ENCODE measurements around the gene FBXO42.
A peak's percentile ranks its signal among the peaks of the same experiment; 100 is the strongest.

The FBXO42 gene
- total RNA-seq = 38.1 to 66.0 reads per million in 2 experiments

DNA sequence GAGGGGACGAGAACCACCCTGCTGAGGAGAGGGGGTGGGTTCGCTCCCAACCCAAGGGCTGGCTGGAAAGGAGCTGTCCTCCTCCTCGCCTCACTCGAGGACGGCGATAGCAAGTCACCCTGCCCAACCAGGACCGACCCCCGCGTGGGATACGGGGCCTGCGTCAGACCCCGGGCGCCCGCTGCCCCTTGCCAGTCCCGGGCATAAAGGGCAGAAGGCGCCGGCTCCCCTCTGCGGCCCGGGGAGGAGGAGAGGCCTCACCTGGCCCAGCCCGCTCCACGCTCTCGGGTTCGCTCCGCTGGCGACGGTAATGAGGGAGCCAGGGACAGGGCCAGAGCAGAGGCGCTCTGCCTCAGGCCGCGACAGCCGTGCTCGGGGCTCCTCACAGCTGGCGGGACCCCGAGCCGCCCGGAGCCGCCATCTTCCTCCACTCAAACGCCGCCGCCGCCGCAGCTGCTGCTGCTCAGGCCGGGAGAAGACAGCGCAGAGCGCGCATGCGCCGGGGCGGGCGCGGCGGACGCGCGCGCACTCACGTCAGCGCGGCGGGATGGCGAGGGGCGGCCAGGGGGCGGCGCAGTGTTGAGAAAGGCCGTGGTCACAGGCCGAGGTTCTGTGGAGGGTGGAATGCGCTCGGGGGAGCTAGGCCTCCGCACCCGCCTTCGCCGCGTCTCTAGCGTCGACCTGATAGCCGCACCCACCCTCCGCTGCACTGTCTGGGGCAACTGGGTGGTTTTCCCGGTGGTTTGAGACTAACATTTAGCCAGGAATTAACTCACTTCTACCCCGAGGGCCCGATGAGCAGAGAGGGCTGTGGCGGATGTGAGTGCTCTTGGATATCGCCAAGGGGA is at the start of gene FBXO42:
Gene FBXO42, minus strand, starts transcription at position 487 of the 848 bp plus-strand sequence. CDS start 37,062 bp downstream, outside the sequence.
- DNase-seq (ENCODE audit: low read depth) = peak; percentile 86

DNA sequence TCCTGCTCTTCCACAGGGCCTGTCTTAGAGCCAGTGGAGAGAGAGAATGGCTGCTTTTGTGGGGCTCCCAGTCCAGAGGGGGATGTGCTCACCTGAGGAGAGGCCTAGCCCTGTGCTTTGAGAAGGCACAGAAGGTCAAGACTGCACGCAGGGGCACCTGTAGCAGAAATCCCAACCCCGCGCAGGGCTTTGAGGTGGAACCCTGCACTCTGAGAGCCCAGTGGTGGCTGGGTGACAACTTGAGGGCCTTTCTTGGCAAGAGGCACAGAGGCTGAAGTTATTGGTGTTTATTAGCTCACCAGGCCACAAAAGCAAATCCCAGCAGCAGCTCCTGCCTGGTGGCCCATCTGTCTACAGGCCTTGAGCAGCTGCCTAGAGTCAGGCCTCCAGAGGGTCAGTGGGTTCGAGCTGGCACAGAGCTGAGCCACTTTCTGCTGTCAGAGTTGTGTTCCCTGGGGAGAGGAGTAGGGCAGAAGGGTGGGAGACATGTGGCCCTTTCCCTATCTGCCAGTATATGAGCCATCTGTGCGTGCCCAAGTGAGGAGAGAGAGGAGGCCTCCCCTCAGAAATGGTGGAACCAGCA is 46.2 kb upstream of the FBXO42 start:
- DNase-seq (ENCODE audit: low read depth) = no peak

DNA sequence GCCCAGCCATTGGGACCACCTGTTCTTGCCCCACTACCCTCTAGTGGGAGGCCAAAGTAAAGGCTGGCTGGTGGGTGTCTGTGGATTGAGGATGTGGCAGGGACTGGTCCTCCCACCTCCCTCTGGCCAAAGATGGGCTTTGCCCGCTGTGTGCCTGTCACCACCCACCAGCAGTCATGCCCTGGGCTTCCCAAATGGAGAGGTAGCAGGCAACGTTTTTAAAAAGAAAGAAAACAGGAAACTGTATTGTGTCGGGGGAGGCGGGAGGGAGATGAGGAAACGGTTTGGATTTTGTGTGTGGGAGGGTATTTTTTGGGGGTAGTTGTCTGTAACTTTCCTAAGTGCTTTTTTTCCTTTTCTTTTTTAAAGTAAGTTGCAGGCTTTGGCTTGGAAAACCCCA is 44.8 kb upstream of the FBXO42 start:
- DNase-seq (ENCODE audit: low read depth) = no peak

DNA sequence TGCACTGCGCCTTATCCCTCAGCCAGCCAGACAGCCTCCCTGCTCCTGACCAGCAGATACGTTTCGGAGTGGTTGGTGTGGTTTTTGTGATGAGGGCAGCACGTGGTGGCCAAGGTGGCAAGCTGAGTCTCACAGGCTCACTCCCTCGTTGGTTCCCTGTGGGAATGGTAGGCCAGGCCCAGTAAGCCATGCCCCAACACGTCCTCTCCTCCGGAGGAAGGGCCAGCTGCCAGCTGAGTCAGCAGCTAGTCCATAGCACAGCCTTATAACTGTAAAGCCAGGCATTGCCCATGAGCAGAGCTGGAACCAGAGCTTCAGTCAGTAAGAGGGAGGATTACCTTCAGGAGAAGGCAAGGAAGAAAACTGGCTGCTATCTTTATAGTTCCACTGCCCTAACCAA is 44.3 kb upstream of the FBXO42 start:
- no peak for DNase-seq (ENCODE audit: low read depth)

DNA sequence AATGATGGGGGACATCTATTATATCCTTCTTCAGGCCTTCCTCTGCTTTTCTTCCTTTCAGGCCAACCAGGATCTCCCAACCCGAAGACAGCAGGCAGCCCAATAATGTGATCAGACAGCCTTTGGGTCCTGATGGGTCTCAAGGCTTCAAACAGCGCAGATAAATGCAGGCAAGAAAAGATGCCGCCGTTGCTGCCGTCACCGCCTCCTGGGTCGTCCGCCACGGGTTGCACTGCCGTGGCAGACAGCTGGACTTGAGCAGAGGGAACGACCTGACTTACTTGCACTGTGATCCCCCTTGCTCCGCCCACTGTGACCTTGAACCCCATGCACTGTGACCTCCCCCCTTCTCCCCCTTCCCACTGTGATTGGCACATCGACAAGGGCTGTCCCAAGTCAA is 42.7 kb upstream of the FBXO42 start:
- no peak for DNase-seq (ENCODE audit: low read depth)

DNA sequence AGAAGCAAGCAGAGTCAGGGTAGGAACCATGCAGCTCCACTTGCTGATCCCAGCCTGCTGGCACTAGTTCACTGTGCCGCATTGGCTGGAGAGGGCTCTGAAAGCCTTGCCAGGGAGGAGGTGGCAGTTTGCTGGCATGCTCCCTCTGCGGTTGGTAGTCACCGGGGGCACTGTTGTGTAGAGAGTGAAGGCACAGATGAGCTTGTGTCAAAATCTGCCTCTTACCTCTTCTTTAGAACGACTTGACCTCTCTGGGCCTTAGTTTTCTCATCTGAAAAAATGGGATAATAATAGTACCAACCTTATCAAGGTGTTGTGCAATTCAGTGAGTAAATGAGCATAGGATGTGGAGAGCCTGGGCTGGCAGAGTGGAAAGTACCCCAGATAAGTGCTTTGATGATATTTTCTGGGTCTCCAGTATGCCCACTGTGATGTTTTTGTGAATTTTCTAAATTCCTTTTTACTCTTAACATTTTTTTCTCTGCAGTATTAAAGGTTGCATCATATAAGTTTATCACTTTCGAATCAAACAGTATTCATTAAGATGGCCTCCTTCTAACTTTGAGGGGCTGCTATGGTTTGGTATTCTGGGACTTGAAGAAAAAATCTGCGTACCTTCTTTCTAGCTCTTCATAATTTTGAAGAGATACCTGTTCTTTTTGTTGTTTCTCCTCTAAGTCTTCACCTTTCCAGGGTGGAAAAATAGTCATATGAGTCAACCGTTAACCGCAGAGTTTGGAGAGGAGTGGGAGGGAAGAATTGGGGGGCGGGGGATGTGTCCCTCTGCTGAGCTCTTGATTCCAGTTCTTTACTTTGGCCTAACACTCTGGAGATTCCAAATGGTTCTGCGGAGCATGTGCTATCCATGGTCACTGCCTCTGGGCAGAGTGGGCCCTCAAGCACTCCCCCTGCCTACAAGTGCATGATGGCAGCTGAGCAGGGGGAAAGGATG is 41.6 kb upstream of the FBXO42 start:
- no peak for DNase-seq (ENCODE audit: low read depth)

DNA sequence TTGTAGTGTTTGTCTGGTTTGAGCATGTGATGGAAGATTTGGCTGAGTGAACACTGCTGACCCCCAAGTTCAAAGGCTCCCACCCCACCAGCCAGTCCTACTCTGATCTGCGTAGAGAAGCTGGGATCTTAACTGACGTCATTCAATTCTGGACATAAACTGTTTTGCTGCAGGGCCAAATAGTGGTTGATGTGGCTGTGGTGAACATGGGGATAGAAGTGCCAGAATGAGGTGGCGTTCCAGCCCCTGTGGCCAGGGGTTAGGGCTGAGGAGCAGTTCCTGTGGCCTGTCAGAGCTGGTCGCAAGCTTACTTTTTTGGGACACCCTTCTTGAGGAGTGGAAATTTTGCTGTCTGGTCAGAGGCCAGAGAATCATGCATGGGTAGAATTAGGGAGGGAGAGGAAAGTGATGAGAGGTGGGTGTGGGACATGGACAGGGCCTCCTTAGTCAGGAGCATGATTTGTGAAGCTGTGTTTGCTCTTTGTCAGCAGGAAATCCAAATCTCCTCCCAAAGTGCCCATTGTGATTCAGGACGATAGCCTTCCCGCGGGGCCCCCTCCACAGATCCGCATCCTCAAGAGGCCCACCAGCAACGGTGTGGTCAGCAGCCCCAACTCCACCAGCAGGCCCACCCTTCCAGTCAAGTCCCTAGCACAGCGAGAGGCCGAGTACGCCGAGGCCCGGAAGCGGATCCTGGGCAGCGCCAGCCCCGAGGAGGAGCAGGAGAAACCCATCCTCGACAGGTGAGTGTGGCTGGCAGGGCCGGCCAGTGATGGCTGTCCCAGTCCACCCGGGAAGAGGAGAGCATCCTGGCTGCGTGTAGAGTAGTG is 40.7 kb upstream of the FBXO42 start:
- DNase-seq (ENCODE audit: low read depth) = no peak

DNA sequence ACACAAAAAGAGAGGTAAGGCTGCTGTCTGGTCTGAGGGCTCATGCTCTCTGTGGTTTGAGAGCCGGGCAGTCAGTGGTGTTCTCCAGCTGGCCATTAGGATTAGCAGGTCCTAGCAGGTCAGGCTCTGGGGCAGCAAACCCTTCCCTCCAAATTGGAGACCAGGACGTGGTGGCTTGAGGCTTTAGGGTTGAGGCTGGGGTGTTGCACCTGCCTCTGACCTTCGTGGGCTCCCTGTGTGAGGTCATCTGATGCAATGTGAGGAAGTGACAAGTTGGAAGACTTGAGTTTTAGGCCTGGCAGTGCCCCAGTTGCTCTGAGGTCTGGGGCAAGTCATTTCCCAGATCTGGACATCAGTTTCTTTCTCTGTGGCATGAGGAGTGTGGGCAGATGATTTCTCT is 39.1 kb upstream of the FBXO42 start:
- DNase-seq (ENCODE audit: low read depth) = no peak

DNA sequence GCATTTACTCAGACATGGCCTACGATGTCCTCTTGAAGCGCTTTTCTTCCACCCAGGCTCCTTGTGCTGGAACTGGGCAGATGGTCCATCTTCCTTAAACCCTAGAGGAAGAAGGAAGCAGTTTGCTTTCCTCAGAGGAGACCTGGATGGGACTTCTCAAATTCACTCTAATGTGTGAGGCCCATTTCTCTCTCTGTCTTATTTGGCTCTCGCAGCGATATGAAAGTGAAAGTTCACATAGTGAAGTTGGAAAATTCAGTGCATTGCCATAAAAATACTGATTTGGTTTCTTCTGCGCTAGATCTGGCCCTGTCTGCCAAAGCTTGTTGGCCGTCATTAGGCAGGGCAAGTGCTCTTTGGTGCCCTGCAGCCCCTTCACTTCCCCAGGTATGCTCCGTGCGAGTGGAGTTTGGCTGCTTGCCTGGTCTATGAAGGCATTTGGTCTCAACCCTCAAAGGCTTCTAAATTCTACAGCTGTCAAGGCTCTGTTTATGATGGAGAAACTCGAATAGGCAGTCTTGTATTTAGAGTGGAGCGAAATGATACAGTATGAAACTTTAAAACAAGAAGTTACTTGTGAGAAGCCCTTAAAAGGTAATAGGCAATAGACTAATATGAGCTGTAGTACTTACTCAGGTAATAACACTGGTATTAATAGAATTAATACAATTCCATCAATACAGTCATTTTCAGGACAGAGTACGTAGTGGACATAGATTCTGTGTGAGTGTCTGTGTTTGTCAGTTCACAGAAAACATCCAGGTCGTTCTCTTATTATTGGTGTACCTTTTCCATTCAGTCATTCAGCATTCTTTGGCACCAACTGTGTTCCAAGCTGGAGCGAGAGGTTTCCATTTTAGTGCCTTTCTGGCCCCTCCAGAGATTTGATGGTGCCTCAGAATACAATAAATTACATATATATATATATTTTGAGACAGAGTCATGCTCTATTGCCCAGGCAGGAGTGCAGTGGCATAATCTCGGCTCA is 35.2 kb upstream of the FBXO42 start:
- DNase-seq (ENCODE audit: low read depth) = no peak

DNA sequence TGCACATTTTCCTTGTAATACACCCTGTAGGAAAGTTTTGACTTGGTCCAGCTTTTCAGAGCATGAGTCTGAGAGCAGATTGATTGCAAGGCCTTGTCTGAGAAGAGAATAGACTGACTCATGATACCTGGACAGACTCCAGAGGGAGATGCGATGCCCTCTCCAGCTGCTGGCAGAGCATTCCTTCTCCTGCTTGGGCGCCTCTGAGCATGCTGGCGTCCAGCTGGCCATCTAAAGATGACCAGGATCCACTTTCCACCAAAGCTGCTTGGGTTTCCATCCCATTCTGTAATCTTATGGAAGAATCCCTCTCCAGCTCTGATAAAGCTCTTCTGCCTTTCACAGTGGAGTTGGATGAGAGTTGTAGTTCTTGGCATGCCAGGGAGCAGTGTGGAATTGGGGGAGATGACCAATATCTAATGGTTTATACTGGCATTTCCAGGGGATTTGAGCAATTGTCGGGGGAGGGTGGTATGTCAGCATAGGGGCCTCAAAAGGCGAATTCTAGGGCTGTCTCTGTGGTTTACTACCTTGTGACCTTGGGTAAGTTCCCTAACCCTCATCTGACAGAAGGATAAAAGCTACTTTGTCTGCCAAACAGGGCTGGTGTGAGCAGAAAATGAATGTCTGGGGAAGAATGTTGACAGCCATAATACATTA is 34.3 kb upstream of the FBXO42 start:
- no peak for DNase-seq (ENCODE audit: low read depth)

DNA sequence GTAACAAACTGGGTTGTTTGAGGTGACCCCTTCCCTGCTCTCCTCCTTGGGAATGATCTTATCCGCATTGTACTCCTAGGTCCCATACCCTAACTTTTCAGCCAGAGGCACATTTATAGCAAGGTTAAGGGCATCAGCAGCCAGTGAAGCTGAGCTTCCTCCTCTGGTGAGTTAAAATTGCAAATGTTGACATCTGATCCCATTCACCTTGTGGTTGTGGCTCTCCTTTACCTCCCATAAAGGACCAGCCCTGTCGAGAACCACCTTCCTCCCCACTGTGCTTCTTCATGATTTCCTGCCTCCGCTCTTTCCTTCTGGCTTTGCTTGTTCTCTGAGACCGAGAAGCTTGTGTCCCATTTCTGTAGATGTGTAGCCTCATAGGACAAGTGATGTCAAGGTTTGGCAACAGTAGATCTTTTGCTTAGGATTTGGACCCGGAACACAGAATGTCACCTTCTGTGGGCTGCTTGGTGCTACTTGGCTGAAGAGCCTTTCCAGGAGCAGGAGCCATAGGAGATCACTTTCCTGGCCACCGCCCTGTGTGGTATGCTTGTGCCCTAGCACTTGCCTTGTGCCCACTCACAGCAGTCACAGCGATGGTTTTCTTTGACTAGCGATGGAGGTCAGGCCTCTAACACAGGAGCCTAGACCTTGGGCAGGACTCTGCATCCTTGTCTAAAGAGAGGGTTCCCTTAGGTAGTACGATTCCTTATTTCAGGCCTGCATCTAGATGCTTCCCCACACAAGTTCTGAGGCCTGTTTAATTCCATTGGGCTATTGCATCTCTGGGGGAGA is 33.6 kb upstream of the FBXO42 start:
- no peak for DNase-seq (ENCODE audit: low read depth)

DNA sequence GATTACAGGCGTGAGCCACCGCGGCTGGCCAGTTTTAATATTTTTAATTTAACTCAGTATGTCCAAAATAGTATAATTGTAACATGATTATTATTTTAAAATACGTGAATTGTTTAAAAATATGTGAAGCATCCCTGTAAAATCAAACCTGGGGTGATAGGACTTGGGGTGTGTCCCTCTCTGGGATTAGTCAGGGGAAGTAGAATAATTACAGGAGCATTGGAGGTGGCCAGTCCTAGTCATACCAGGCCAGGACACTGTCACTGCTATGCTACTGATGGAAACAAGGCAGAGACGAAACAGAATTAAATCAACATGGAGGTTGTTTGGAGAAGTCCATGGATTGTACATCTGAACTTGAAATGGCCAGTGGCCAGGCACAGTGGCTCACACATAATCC is 31.6 kb upstream of the FBXO42 start:
- no peak for DNase-seq (ENCODE audit: low read depth)

DNA sequence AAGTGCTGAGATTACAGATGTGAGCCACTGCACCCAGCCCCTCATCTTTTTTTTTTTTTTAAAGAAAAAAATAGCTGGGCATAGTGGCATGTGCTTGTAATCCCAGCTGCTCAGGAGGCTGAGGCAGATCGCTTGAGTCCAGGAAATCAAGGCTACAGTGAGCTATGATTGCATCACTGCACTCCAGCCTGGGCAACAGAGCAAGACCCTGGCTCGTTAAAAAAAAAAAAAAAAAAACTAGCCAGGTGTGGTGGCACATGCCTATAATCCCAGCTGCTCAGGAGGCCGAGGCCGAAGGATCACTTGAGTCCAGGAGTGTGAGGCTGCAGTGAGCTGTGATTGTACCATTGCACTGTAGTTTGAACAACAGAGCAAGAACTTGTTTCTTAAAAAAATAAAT is 28.6 kb upstream of the FBXO42 start:
- no peak for DNase-seq (ENCODE audit: low read depth)

DNA sequence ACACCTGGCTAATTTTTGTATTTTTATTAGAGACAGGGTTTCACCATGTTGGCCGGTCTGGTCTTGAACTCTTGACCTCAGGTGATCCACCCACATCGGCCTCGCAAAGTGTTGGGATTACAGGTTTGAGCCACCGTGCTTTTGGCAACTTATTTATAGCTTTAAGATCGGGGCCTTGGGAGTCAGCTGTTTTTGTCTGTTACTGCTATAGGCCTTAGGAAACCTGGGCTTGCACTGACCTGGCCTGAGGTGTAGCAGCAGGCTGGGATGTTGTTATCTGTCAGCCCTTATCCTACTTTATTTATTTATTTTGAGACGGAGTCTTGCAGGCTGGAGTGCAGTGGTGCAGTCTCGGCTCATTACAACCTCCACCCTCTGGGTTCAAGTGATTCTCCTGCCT is 26.2 kb upstream of the FBXO42 start:
- DNase-seq (ENCODE audit: low read depth) = no peak

DNA sequence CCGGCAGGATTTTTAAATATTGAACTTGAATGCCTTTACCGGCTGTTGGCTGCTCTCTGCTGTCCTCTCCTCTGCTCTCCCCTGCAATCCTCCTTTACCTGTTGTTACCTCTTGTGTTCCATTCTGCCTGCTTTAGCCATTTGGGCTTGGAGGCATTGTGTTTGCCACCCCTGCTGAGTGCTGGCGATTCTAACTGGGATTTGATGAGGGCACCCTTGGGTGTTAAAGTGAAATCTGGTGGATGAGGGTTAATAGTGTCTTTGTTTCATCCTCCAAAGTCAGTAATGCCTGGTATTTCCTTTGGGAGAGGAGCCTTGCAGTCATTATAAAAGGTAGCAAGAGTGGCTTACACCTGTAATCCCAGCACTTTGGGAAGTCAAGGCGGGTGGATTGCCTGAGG is 24.7 kb upstream of the FBXO42 start:
- no peak for DNase-seq (ENCODE audit: low read depth)

DNA sequence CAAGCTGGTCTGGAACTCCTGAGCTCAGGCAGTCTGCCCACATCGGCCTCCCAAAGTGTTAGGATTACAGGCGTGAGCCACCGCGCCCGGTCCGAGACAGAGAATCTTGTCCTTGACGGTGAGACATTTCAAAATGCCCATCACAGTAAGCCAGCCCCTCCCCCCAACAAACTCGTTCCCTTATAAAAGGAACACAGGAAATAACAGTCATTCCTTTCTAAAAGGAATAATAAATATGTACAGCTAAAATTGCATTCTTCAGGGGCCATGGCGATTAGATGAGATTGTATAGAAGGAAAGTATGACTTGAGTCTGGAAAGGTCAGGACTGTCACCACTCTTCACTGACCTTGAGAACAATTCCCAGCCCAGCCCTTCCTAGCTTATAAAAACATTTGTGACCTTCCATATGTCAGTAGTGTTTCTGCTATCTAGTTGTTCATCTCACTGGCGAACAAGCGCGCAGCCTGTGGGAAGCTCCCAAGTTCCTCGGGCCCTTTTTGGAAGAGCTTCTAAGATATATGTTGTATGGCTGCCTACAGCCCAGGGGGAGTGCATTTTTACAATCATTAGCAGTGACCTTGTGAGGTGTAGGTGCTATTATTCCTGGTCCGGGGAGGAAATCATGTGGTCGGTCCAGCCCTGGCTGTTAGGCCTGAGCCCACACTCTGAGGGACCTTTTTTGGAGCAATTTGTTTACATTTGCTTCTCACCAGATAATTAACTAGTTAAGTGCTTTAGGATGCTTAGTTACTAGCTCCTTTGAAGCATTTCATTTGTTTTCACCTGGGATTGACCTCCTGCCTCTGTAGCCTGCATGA is 23.5 kb upstream of the FBXO42 start:
- DNase-seq (ENCODE audit: low read depth) = no peak

DNA sequence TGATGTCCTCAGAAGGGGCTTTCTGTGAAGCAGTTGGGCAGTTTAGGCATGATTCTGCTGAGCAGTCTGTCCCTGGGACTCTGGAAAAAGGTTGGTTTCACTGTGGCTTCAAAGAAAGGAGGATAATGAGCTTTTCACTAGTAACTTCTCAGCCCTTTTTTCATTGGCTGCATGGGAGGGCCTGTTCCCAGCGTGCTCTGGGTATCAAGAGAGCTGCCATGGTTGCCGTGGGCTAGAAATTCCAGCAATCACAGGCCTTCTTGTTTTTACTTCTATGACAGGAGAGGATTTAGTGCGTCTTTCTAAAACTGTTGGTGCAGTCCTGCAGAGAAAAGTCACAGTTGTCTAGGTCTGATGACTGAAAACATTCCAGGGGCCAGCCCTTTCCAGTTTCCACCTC is 22.0 kb upstream of the FBXO42 start:
- DNase-seq (ENCODE audit: low read depth) = no peak

Data from T follicular helper cell (primary cell).